NCI-H146 treated with DMSO at 0.1 percent for 48 hours (cell line): Measurements from ENCODE around the gene SLC25A13.

Source experiments
- DNase-seq: peaks from one replicate; lab custom pipeline; 2025; ENCODE audit not compliant: unreplicated experiment; lab: John Stamatoyannopoulos, UW

The SLC25A13 gene

GRCh38 chr7:96212474-96212873 is 109.4 kb downstream of the SLC25A13 start:
- peak; percentile 41 for DNase-seq

GRCh38 chr7:96211954-96212353 is 109.9 kb downstream of the SLC25A13 start:
- peak; percentile 25 for DNase-seq

GRCh38 chr7:96205665-96206064 is 116.2 kb downstream of the SLC25A13 start:
- DNase-seq = no peak

- no peak for DNase-seq
These were observed 117.3 kb downstream of the SLC25A13 start for GRCh38 chr7:96204601-96205000.

GRCh38 chr7:96203786-96204185 is 118.1 kb downstream of the SLC25A13 start:
- no peak for DNase-seq

- DNase-seq = no peak
These were observed 119.8 kb downstream of the SLC25A13 start for GRCh38 chr7:96202102-96202501.

GRCh38 chr7:96200740-96201139 is 121.2 kb downstream of the SLC25A13 start:
- DNase-seq = no peak

- DNase-seq = no peak
These were observed 122.5 kb downstream of the SLC25A13 start for GRCh38 chr7:96199421-96199820.

- peak; percentile 34 for DNase-seq
These were observed 123.8 kb downstream of the SLC25A13 start for GRCh38 chr7:96198047-96198636.

- DNase-seq = no peak
These were observed 125.2 kb downstream of the SLC25A13 start for GRCh38 chr7:96196676-96197075.

GRCh38 chr7:96189129-96189820 is 132.6 kb downstream of the SLC25A13 start:
- no peak for DNase-seq

GRCh38 chr7:96188591-96188991 is 133.3 kb downstream of the SLC25A13 start:
- no peak for DNase-seq

GRCh38 chr7:96188174-96188581 is 133.7 kb downstream of the SLC25A13 start:
- DNase-seq = no peak

- no peak for DNase-seq
These were observed 134.2 kb downstream of the SLC25A13 start for GRCh38 chr7:96187735-96188134.

GRCh38 chr7:96184783-96185182 is 137.1 kb downstream of the SLC25A13 start:
- DNase-seq = no peak

- no peak for DNase-seq
These were observed 138.7 kb downstream of the SLC25A13 start for GRCh38 chr7:96183163-96183670.

- DNase-seq = no peak
These were observed 139.3 kb downstream of the SLC25A13 start for GRCh38 chr7:96182424-96183158.

- DNase-seq = no peak
These were observed 140.7 kb downstream of the SLC25A13 start for GRCh38 chr7:96181174-96181573.

GRCh38 chr7:96179837-96180236 is 142.1 kb downstream of the SLC25A13 start:
- no peak for DNase-seq

- no peak for DNase-seq
These were observed 142.6 kb downstream of the SLC25A13 start for GRCh38 chr7:96179341-96179740.

GRCh38 chr7:96178581-96178980 is 143.3 kb downstream of the SLC25A13 start:
- DNase-seq = peak; percentile 48

GRCh38 chr7:96177353-96177752 is 144.5 kb downstream of the SLC25A13 start:
- DNase-seq = no peak
